ENCODE measurements around the gene NUP93.

DNA sequence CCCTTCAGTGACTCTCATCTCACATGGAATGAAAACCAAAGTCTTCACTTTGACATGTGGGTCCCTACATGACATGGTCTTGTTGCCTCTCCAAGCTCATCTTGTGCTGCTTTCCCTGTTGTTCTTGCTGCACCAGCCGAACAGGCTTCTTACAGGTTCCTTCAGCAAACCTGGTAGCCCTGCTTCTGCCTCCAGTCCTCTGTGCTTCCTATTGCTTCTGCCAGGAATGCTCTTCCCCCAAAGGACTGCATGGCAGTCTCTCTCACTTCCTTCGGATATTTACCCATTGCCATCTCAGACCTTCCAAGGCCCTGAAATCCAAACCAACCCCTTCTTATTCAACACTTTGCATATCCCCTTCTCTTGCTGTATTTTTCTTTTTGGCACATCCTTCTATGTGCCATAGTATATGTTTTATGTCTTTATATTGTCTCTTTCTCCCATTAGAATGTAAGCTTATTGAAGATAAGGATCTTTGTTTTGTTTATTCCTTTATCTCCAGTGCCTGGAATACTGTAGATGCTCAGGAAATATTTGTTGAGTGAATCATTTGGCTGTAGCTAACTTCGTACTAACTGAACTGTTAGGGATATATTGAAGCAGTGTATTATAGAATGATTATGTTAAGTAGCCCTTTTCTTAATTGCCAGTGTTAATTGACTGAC, 77.2 kb downstream of the NUP93 start:
- TF ChIP-seq POLR2A (IDR thresholded peaks at IDR 0.05), result no peak
- TF ChIP-seq, protein P1, sequence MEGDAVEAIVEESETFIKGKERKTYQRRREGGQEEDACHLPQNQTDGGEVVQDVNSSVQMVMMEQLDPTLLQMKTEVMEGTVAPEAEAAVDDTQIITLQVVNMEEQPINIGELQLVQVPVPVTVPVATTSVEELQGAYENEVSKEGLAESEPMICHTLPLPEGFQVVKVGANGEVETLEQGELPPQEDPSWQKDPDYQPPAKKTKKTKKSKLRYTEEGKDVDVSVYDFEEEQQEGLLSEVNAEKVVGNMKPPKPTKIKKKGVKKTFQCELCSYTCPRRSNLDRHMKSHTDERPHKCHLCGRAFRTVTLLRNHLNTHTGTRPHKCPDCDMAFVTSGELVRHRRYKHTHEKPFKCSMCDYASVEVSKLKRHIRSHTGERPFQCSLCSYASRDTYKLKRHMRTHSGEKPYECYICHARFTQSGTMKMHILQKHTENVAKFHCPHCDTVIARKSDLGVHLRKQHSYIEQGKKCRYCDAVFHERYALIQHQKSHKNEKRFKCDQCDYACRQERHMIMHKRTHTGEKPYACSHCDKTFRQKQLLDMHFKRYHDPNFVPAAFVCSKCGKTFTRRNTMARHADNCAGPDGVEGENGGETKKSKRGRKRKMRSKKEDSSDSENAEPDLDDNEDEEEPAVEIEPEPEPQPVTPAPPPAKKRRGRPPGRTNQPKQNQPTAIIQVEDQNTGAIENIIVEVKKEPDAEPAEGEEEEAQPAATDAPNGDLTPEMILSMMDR (IDR thresholded peaks at IDR 0.05), result no peak
